K562 (cell line): ENCODE data around the gene DYNLT3. TPM values are rescaled to one million over a fixed set of nuclear protein-coding genes. Genes with fewer than 3 reads are reported as not detected.

Experiments used
- CBFA2T3 ChIP-seq: fragments of 450-650 bp; IDR thresholded peaks from 2 replicates; pipeline ENCODE4 v1.6.1; 2017
- CHCHD3 ChIP-seq: fragments of 250-450 bp; sonication (Bioruptor Pico); IDR thresholded peaks from 2 replicates; pipeline ENCODE4 v2.1.2; 2022; ENCODE audit warnings: mild to moderate bottlenecking
- DEAF1 ChIP-seq: fragments of 450-650 bp; formaldehyde crosslinking; IDR thresholded peaks from 2 replicates; pipeline ENCODE4 v1.4.0; 2020; ENCODE audit warnings: mild to moderate bottlenecking, moderate library complexity
- FOXA1 ChIP-seq: fragments of 450-650 bp; IDR thresholded peaks from 2 replicates; pipeline ENCODE4 v1.6.1; 2016; ENCODE audit warnings: mild to moderate bottlenecking, borderline replicate concordance
- L3MBTL2 ChIP-seq: fragments of 450-650 bp; IDR thresholded peaks from 2 replicates; pipeline ENCODE4 v1.6.1; 2016; ENCODE audit warnings: mild to moderate bottlenecking, moderate library complexity
- NR2C1 ChIP-seq, 2 experiments: fragments of 450-650 bp; IDR thresholded peaks; 2 replicates each; pipeline ENCODE4 v1.6.1; 2017; ENCODE audit warnings: mild to moderate bottlenecking in 2 of 2, antibody characterized with exemption in 1 of 2, inconsistent platforms in 1 of 2, missing compliant biosample characterization in 1 of 2, missing genetic modification characterization in 1 of 2
- RFX5 ChIP-seq: IDR thresholded peaks from 2 replicates; pipeline ENCODE4 v1.6.1; 2011; ENCODE audit warnings: low read depth, mild to moderate bottlenecking, improper control_type of control experiment, low read length
- SNRNP70 ChIP-seq: fragments of 200-400 bp; formaldehyde crosslinking; optimal IDR thresholded peaks from 2 replicates; pipeline ENCODE3; 2017; ENCODE audit warnings: low read depth, low read length
- XRCC5 ChIP-seq: fragments of 200-400 bp; formaldehyde crosslinking; IDR thresholded peaks from 2 replicates; pipeline ENCODE4 v1.6.1; 2017; ENCODE audit warnings: low read depth, mild to moderate bottlenecking, low read length
- ZBTB40 ChIP-seq, 2 experiments: fragments of 450-650 bp in 1 of 2; sonication (generic) in 1 of 2; formaldehyde crosslinking in 1 of 2; IDR thresholded peaks; 2 replicates each; pipeline versions ENCODE4 v1.7.1 to v1.9.0; 2016 to 2022; ENCODE audit warnings: inconsistent platforms in 1 of 2, mild to moderate bottlenecking in 1 of 2, missing genetic modification reagents in 1 of 2
- ZNF436 ChIP-seq: fragments of 250-450, 450-650 bp; sonication (Bioruptor Pico); formaldehyde crosslinking; IDR thresholded peaks from 2 replicates; pipeline ENCODE4 v1.7.0; 2020; ENCODE audit warnings: mild to moderate bottlenecking
- ZNF717 ChIP-seq: fragments of 250-450 bp; sonication (Bioruptor Pico); IDR thresholded peaks from 2 replicates; pipeline ENCODE4 v1.5.0; 2021
- polyA plus RNA-seq, 8 experiments: library from polyadenylated mRNA; depleted of rRNA in 4 of 8; stranded (reverse) in 5 of 8; unstranded in 3 of 8; fragments of >200 nt; fragmentation: Nextera tagmentation in 2 of 8; fragmentation: Illumina TruSeq in 1 of 8; extraction: Ambion mirVana in 2 of 8; extraction: Trizol in 1 of 8; gene quantifications; 2 replicates each; pipeline versions ENCODE4 v1.2.1 to v1.2.3, GENCODE V29; 2011 to 2014; ENCODE audit warnings: inconsistent platforms in 1 of 8, missing spikeins in 1 of 8
- total RNA-seq, 7 experiments: library from RNA; depleted of rRNA in 6 of 7; stranded (reverse); fragments of >200 nt in 6 of 7; fragmentation: Illumina TruSeq in 2 of 7; extraction: Trizol in 2 of 7; gene quantifications; 2 replicates each; pipeline versions ENCODE4 v1.2.1 to v1.2.3, GENCODE V29; 2011 to 2021; ENCODE audit warnings: low replicate concordance in 1 of 7

Gene DYNLT3
- total and polyA plus RNA-seq, 9 of the 15 experiments (the other 6 are each of a cell fraction or from before 2014, with no cell fraction given), result 4.5 to 17.5 (median 8.3) TPM

- TF ChIP-seq L3MBTL2 (no peak), CHCHD3 (no peak), NR2C1 (IDR thresholded peaks at IDR 0.05) (no peak), NR2C1 (tag; IDR thresholded peaks at IDR 0.05) (no peak), SNRNP70 (no peak), ZNF436 (CRISPR knock-in tag) (no peak), ZNF717 (CRISPR knock-in tag) (no peak), DEAF1 (CRISPR knock-in tag) (no peak), XRCC5 (no peak), RFX5 (no peak), ZBTB40 (IDR thresholded peaks at IDR 0.05) (no peak), ZBTB40 (CRISPR knock-in tag; IDR thresholded peaks at IDR 0.05) (no peak), FOXA1 (no peak), CBFA2T3 (peak; percentile 91)
Observed at GRCh38 chrX:37871626-37872302, 24.4 kb upstream of the DYNLT3 start (continued).
